Activated T-cell treated with anti-CD3 and anti-CD28 coated beads for 24 hours (primary cell): ENCODE results near the gene CLDN6.

Experiments used
- DNase-seq: peaks from one replicate; pipeline ENCODE4 v3.0.0-alpha.2; 2020; ENCODE audit warnings: low read depth

CLDN6 gene

DNA sequence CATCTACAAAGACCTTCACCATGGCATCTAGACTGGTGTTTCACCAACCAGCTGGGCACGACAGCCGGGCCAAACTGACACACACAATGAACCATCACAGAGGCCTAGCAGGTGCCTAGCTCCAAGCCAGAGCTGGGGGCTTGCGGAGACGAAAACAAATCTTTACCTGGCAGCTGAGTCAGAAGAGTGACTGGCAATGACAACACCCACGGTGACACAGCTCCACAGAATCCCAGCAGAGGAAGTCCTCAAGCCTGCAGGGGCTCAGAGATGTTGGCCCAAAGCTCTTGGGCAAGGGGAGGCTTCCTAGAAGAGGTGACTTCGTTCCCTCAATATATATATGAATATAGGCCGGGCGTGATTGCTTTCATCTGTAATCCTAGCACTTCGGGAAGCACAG is 33.5 kb upstream of the CLDN6 start:
- no peak for DNase-seq

DNA sequence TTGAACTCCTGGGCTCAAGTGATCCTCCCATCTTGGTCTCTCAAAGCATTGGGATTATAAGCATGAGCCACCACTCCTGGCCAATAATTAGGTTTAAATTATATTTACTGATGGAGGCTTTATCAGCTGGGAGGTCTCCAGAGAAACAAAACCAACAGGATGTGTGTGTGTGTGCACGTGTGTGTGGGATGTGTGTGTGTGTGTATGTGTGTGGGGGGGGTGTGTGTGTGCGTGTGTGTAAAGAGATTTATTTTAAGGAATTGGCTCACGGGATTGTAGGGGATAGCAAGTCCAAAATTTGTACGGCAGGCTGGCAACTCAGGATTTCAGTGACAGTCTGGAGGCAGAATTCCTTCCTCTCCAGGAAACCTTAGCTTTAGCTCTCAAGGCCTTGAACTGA is 33.0 kb upstream of the CLDN6 start:
- DNase-seq: no peak

DNA sequence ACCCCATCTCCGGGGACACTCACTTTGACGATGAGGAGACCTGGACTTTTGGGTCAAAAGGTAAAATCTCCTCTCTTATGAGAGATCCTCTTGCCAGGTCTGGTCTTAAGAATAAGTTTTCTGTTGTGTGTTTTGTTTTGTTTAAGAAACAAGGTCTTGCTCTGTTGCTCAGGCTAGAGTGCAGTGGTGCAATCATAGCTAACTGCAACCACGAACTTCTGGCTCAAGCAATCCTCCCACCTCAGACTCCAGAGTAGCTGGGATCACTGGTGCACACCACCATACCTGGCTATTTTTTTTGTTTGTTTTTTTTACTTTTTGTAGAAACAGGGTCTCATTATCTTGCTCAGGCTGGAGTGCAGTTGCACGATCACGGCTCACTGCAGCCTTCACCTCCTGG is 32.5 kb upstream of the CLDN6 start:
- DNase-seq: no peak

DNA sequence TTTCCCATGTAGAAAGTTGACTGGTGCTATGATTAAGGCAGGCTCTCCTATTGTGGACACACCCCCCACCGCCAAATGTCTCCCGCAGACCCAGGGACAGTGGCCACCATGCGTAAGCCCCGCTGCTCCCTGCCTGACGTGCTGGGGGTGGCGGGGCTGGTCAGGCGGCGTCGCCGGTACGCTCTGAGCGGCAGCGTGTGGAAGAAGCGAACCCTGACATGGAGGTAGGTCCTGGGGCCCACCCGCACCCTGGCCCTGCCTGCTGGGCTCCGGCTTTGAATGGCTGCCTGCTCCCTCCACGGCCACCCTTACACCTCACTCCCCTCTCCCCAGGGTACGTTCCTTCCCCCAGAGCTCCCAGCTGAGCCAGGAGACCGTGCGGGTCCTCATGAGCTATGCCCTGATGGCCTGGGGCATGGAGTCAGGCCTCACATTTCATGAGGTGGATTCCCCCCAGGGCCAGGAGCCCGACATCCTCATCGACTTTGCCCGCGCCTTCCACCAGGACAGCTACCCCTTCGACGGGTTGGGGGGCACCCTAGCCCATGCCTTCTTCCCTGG is 32.0 kb upstream of the CLDN6 start:
- DNase-seq: no peak

DNA sequence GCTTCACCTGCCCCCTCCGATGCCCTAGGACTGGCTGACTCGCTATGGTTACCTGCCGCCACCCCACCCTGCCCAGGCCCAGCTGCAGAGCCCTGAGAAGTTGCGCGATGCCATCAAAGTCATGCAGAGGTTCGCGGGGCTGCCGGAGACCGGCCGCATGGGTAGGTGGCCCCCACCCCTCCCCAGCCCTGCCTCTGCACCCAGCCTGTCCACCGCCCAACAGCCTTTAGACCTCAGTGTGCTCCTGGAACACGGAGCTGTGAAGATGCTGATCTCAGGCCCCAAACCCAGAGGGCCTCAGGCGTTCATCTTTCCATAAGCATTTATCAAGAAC is 29.4 kb upstream of the CLDN6 start:
- no peak for DNase-seq

DNA sequence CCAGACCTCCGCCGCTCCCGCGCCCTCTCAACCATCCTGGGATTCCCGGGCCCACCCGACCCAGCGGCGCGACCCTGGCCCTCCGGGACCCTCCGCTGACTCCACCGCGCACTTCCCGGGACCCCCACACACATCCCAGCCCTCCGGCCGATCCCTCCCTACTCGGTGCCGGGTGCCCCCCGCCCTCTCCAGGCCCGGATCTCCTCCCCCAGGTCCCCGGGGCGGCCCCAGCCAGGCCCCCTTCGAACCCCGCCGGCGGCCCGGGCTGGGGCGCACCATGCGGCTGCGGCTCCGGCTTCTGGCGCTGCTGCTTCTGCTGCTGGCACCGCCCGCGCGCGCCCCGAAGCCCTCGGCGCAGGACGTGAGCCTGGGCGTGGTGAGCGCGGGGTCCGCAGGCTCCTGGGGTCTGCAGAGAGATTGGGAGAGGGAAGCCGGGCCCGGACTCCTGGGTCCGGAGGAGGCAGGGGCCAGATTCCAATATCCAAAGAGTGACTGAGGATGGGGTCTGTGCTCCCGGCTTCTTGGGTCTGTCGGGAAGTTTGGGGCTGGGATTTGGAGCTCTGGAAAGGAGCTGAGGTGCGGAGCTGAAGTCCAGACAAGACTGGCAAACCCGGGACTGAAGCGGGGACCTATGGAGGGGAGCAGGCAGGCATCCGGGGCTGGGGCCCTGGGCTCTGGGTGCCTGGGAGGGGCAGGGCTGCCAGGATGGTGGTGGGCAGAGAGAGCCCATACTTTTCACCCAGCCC is 28.8 kb upstream of the CLDN6 start:
- DNase-seq: no peak

DNA sequence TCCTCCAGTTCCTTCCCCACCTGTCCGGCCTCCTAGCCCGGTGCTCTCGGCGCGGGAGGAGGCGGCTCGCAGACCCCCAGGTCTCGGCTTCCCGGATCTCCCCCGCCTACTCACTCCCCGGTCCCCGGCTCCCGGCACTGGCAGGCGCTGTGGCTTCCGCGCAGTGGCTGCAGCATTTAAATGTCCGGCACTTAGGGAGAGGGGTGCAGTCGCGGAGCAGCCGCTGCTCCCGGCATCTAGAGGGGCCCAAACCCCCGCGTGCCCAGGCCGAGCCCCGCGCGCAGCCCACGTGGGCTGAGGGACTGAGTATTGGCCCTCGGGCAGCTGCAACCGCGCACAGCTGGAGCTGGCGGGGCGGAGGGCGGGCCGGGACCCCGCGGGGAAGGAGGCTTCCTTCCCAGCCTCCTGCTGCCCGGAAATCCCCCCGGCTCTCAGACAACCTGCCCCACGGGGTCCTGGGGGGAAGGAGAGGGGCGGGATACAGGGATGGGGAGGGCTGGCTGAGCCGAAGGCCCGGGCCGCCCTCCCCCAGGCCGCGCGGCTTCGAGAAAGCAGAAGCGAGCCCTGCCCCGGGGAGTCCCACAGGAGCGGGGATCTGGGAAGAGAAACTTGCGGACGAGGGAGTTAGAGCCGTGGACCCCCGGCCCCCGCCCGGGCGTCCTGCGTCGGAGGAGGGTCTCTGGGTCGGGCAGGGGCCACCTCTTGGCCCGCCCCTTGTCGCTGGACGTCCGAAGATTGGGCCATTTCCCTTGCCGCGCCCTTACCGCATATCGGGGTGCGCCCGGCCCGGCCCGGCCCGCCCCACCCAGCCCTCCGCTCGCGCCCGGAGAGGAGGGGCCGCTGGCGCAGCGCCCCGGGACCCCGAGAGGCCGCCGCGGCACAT is 28.0 kb upstream of the CLDN6 start, which contains the start of gene MMP25:
MMP25 (plus strand) TSS at position 804 of the 883 bp plus-strand sequence. CDS start 357 bp downstream, outside the sequence.
- no peak for DNase-seq

DNA sequence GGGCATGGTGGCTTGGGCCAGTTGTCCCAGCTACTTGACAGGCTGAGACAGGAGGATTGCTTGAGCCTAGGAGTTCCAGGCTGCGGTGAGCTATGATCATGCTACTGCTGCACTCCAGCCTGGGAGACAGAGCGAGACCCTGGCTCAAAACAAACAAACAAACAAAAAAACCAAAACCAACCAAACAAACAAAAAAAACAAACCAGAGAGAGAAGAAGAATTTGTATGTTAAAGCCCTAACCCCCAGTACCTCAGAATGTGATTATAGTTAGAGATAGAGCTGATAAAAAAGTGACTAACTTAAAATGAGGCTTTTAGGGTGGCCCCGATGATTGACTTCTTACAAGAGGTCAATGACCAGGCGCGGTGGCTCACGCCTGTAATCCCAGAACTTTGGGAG is 26.7 kb upstream of the CLDN6 start:
- no peak for DNase-seq

DNA sequence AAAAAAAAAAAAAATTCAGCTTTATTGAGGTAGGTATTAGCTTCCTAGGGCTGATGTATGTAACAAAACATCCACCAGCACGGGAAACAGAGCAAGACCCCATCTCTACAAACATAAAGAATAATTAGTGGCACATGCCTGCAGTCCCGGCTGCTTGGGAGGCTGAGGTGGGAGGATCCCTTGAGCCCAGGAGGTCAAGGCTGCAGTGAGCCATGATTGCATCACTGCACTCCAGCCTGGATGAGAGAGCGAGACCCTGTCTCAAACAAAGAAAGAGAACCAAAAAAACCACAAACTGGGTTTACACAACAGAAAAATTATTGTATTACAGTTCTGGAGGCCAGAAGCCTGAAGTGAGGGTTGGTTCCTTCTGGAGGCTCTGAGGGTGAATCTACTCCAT is 24.4 kb upstream of the CLDN6 start:
- DNase-seq: no peak

DNA sequence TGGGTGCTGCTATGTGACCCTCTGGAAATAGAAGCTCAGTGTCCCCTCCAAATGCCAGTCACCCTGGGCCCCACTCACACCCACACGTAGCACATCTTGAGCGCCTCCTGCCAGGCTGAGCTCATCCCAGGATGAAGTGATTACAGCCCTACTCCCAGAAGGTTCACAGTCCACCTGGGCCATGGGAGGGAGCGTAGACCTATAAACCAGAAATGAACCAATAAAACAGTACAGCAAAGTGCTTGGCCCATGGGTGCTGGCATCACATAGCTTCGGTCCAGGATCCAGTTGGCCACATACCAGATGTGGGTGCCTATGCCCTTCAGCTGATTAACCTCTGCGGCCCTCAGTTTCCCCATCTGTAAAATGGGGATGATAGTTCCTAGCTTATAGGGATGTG is 20.9 kb upstream of the CLDN6 start:
- no peak for DNase-seq

DNA sequence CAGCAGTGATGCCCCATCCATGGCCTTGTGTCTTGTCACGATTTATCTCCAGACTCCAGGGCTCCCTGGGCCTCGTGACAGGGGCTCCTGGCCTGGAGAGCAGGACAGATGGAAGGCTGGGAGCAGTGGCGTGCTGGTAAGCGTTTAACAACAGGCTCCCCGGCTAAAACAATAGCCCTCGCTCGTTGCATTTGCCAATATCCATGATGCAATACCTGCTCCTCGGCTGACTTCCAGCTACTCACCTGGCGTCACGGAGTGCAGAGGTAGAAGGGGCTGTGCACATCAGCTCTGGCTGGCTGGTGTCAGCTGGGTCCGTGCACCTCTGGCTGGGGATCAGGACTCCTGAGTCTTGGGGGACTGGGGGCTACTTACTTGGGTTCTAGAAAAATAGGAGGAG is 20.3 kb upstream of the CLDN6 start:
- no peak for DNase-seq

DNA sequence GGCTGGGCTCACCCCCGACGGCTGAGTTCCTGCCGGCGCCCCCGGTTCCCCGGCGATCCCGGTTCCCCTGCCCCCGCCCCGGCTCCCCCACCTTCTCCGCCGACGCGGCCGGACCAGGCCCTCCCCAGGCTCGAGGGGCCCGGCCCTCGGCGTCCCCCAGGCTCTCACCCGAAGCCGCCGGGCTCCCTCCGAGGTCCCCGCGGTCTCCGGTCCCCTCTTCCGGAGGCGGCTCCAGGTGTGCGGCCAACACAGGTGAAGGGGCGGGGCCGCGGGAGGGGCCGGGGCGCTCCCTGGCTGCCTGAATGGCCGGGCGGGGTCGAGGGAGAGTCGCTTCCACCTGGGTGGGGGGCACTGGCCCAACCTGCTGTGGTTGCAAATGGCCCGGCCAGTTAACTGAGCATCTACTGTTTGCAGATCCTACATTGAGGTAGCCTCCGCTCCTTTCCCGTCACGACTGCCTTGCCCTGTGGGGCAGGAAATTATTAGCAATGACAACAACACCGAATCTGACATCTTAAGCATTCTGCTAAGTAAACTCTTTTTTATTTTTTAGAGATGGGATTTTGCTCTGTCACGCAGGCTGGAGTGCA is 18.8 kb upstream of the CLDN6 start, which contains the start of gene BICDL2:
BICDL2 (minus strand) TSS at position 219 of the 590 bp plus-strand sequence. CDS start 1,448 bp downstream, outside the sequence.
- no peak for DNase-seq

DNA sequence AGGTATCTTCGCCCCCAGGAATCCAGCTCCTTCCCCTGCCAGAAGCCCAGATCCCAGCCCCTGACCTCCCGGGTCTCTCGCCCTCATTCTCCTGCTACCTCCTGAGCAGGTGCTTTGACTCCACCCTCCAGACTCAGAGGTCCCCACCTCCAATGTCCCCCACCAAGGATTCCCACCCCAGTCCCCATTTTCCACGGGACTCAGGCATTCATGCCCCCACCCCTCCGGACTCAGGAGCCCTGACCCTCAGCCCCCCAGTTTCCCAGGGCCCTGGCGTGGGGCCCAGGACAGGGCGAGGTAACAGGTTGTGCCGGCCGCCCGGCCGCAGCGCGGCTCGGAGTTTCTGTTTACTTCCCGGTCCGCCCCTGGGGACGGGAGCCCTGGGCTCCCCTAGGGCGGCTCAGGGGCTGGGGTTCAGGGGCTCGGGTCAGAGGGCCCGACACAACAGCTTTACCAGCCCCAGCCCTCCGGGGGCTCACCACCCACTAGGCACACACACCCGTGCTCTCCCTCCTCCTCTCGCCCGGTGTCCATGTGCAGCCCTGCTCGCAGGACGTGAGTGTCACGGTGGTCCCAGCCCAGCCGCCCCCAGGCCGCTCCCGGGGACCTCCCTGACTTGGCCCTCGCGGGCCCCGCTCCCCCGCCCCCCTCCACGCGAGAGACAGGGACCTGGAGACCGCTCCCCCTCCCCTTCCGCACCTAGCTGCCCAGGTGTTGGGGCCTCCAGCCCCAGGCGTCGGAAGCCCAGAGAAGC is 18.2 kb upstream of the CLDN6 start:
- no peak for DNase-seq

DNA sequence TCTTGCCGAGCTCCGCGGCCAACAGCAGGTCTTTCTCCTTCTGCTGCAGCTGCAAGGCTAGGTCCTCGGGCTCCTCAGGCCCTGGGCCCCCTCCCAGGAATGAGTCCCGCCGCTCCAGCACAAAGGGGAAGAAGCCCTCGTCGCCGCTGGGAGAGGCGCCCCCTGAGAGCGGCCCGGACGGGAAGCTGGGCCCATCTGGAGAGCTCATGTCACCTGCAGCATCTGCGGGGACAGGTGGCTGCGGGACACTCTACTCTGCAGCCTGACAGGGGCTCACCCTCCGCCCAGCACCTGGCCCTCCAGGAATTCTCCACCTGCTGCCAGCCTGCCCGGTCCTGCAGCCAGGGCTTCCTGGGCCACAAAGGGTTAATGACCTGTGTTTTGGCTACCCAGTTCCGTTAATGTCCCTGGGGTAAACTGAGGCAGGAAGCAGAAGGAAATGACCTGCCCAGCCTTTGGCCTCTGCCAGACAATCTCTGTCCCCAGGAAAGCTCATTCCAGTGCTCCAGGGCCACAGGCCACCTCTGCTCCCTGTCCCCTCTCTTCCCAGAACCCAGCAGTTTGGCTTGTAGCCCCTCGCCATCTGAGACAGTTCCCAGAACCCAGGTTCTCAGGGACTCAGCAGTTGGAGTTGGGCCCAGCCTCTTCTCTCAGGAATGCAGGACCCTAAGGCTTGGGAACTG is 17.4 kb upstream of the CLDN6 start:
- no peak for DNase-seq

DNA sequence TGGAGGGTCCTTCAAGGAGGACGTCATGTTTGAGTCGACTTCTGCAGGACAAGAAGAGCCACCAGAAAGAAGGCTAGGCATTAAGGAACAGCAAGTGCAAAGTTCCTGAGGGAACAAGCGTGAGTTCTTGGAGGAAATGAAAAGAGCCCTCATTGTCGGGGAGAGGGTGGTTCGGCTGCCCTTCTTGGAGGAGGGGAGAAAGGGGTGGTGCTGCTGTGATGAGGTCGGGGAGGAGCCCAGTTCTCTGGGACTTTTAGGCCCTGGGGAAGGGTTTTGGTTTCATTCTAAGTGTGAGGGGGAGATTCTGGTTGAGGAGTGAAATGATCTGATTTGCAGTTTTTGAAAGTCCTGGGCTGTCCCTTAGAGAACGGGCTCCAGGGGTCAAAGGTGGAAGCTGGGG is 14.6 kb upstream of the CLDN6 start:
- DNase-seq: no peak

DNA sequence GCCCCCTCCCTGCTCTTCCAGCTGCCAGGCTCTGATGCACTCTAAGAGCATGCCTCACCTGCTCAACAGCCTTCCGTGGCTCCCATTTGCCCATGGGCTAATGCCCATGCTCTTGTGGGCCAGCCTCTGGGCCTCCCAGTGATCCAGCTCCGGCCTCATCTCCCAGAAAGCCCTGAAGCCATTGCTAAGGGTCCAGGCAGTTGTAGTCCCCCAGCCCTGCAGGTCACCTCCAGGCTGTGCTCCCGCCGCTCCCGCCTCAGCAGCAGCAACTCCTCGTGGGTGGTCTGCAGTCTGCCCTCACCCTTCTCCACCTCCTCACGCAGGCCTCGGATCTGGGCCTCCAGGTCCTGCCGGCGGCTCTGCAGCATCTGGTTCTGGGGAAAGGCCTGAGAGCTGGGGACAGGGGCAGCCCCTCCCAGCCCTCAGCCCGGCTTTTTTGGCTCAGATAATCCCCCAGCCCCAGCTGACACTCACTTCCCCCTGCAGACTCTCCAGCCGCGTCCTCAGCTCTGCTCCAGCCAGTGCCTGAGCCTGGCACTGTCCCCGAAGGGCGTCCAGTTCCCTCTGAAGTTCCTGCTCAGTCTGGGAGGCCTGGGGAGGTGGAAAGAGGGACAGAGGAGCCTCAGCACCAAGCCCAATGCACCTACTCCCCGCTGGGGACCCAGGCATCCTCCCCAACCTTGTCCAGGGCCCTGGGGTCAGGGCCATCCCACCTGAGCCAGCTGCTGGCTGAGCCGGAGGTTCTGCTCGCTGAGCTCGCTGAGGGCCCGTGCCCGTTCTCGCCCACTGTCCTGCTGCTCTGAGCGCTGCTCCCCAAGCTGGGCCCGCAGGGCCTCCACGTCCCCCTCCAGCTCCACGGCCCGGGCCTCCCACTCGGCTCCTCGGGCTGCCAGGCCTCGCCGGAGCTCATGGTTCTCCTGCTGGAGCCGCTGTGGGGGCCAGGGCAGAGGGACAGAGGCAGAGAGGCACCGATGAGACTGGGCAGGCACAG is 12.5 kb upstream of the CLDN6 start:
- no peak for DNase-seq

DNA sequence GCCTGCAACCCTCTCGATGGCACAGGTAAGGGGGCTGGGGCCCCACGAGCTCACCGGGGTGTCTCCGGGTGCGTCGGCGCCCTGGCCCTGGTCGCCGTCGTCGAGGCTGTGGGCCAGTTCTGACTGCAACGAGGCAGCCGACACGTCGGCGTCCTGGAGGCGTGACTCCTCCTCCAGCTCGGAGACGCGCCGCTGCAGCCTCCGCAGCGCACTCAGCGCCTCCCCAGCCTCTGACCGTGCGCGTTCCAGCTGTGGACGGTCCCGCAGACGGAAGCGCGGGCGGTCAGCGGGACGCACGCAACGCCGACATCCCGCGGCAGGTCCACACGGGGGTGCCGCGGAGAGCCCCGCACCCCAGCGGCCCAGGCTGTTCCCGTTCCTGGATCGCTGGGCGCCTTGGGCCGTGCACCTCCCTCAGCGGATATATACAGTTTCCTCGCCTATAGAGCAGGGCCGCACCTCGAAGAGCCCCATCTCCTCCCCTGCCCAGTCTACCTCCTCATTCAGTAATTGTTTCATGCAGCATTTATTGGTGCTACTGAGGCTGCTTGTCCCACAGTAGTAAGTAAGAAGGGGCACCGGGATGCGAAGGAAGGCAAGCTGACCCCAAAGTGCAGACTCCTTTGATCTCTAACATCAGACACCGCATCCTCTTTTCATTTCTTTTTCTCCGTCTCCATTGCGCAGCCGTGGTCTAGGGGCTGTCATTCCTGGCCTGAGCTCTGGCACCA is 11.7 kb upstream of the CLDN6 start:
- DNase-seq: peak; percentile 28

DNA sequence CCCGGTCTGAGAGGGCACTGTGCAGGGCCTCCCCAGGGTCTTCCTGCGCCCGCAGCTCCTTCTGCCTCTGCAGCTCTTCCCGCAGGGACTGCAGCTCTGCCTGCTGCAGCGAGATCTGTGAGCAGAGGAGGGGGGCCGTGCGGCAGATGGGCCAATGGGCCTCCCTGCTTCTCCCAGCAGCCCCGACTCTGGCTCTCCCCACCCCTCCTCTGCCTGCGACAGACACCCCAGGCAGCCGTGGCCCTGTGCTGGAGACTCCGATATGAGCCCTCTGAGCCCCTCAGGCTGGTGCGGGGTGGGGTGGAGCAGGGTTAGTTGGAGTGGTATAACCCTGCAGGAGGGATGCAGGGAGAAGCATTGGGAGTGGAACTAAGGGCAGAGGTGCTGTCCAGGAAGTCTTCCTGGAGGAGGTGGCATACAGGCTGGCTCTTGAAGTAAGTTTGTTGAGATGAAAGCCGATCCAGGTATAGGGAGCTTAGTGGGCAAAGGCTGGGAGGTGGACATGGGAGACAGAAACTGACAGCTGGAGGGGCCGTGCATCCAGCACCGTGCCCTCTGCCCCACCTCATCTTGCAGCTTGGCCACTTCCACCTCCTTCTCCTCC is 10.8 kb upstream of the CLDN6 start:
- DNase-seq: no peak
